T-helper 1 cell (primary cell): ENCODE data around the gene RLBP1.
"Not testable (repeated sequence)": the region's sequence is repeated elsewhere in the genome, so short reads cannot be mapped to it uniquely, and the experiment has no call there.

ENCODE experiments used
- DNase-seq, 5 donors: peaks; one replicate each; pipeline ENCODE4 v3.0.0-alpha.2; 2012 to 2020
- total RNA-seq, 4 donors: gene quantifications; one replicate each; lab custom pipeline; 2026; lab: John Stamatoyannopoulos, UW

RLBP1 gene
- total RNA-seq = 0 to 0.15 (median 0) reads per million in 4 donors

DNA sequence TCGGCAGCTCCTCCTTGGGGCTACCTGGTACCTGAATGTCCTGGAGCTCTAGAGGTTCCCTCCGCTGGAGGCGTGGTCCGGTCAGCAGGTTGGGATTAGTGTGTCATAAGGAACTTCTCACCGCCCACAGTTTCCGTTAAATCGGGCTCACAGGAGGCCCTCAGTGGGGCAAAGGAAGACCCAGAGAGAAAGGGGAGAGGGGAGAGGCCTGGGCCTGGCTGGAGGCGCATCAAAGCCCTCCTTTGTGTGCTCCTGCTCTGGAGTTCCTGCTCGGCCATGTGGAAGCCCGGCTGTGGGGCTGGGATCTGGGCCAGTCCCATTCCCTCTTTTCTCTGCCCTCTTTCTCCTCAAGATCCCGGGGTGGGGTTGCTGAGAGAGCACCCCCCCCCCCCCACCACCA, at the start of gene RLBP1:
Gene RLBP1, minus strand, starts transcription at position 37 of the 400 bp plus-strand sequence. CDS start 2,604 bp downstream, outside the sequence.
- no peak for DNase-seq

- not testable (repeated sequence) for DNase-seq
Observed at GRCh38 chr15:89250142-89250541, 28.8 kb upstream of the RLBP1 start.

DNA sequence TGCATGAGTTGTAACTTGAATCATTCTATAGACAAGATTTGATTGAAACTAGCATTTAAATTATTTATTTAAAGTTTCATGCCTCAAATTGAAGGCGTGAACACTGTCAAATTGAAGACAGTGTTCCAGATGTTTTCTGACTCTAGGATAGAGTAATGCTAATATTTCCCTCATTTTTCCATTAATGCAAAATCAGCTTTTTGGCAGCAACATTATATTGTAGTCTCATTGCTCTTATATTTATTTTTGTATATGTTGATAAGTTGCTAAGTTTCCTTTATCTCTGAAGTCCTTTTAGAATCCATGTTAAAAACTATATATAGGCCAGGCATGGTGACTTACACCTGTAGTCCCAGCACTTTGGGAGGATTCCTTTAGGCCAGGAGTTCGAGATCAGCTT, 27.2 kb upstream of the RLBP1 start:
- DNase-seq = no peak

- no peak for DNase-seq
Observed at GRCh38 chr15:89247446-89247845, 26.1 kb upstream of the RLBP1 start.

GRCh38 chr15:89244574-89244903, 23.2 kb upstream of the RLBP1 start:
- no peak for DNase-seq

- peak; percentile 87 to 95 (median 92) for DNase-seq
Observed at GRCh38 chr15:89243691-89244573, 22.6 kb upstream of the RLBP1 start, which contains the start of gene FANCI. FANCI (plus strand) TSS chr15:89243979; CDS start chr15:89247648, 3,669 bp downstream.

DNA sequence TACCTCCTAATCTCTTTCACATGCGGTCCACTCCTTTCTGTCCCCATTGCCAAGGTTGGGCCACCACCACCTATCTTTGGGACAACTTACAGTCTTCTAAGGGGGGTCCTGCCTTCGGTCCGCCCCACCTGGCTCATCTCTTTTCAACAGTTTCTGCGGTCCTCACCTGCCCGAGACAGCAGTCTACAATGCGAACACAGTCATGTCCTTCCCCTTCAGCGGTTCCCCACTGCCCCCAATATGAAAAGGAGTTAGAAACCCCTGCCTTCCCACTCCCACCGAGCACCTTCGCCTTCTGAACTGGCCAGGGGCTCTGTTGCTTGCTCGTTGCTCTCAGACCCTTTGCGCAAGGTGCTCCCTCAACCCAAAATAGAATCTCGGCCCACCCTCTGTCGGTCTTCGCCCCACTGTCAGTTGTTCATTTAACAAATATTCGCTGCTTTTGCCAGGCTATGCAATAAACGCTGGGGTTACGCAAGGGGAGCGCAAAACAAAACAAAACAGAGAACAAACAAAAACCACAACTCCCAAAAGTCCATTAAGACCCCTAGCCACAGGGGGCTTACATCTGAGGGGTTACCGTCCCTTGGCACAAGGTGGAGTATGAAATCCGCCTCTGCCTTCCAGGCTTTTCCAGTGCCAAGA, 21.8 kb upstream of the RLBP1 start:
- DNase-seq = no peak

GRCh38 chr15:89239883-89240810, 18.8 kb upstream of the RLBP1 start:
- DNase-seq = not testable (repeated sequence)

- no peak for DNase-seq
Observed at GRCh38 chr15:89231832-89232231, 10.5 kb upstream of the RLBP1 start.

GRCh38 chr15:89230277-89230676, 8.9 kb upstream of the RLBP1 start:
- no peak for DNase-seq

DNA sequence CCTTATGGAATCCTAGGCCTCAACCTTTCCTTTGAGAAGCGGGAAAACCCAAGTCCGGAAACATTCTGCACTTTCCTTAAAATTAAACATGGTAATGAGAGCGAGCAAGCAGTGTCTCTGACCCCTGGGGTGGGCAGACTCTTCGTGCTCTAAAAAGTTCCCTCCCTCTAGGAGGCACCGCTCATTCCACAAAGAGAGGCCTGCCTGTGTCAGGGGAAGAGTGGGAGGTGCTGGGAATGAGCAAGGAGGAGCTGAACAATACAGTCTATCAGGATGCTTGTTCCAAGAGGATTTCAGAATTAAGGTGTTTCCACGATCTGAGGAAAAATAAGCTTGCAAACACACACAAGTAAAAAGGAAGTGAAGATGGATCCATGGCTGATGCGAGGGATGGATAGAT, 6.0 kb upstream of the RLBP1 start:
- no peak for DNase-seq

DNA sequence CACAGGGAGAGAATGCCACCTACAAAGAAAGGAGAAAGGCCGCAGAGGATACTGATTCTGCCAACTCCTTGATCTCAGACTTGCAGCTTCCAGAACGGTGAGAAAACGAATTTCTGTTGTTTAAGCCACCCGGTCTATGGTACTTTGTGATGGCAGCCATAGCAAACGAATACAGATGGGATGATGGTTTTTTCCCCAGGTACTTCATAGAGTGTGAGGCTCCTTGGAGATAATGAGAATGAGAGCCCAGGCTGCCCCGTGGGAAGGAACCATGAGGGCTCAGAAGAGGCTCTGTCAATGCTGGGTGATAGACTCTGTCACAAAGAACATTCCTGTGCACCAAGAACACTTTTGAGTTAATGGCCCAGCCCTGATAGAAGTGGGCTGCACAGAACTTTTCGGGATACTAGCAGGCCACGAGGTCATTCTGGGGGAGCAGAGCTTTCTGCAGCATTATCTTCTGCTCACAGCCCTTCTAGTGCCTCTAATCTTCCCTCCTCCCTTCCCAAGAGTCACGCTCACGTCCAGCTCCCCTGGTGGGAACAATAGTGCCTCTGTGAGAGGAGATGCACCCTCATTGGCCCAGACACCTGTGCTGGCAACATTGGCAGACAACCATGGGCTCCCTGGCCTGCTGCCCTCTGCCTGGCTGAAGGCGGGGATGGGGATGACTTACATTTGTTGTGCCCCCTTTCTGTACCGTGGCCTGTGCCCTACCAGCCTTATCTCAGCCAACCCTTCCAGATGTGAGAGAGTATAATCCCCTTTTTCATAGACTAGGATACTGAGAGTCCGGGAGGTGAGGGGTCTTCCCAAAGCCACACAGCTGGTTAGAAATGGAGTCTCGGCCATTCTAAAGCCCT, 5.2 kb upstream of the RLBP1 start:
- DNase-seq = no peak

GRCh38 chr15:89225588-89225987, 4.2 kb upstream of the RLBP1 start:
- DNase-seq = no peak

GRCh38 chr15:89218531-89218930, 2.8 kb downstream of the RLBP1 start:
- no peak for DNase-seq

GRCh38 chr15:89217686-89218376, 3.5 kb downstream of the RLBP1 start:
- DNase-seq = no peak

GRCh38 chr15:89217031-89217430, 4.3 kb downstream of the RLBP1 start:
- no peak for DNase-seq

- no peak for DNase-seq
Observed at GRCh38 chr15:89215627-89216026, 5.8 kb downstream of the RLBP1 start.

DNA sequence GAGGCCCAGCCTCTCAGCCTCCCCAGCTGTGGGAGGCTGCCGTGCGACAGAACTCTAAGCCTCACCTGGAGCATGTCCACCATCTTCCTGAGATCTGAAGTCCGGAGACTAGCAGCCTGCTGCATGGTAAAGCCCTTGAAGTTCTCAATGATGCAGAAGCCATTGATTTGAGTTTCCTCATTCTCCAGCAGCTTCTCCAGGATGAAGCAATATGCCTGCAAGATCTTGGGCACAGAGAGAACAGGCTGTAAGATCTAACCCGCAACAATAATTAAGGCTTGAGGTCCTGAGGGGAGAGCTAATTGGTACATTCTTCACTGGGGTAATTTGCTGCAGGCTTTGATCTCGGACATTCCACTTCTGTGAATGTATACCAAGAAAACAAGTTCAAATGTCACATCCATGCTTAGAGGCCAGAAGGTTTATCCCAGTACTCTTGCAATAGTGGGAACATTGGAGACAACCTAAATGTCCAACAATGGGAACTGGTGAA, 9.7 kb downstream of the RLBP1 start:
- no peak for DNase-seq

DNA sequence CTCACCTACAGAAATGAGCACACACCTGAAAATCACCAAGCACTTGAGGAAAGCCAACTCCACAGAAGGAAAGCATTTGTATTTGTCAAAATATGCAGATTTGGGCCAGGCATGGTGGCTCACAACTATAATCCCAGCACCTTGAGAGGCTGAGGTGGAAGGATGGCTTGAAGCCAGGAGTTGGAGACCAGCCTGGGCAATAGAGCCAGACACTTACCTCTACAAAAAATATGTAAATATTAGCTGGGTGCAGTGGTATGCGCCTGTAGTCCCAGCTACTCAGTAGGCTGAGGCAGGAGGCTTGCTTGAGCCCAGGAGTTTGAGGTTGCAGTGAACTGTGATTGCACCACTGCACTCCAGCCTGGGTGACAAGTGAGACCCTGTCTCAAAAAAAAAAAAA, 12.3 kb downstream of the RLBP1 start:
- no peak for DNase-seq

GRCh38 chr15:89208256-89208655, 13.1 kb downstream of the RLBP1 start:
- no peak for DNase-seq

- peak; percentile 45 to 63 (median 55) for DNase-seq
Observed at GRCh38 chr15:89206908-89207331, 14.5 kb downstream of the RLBP1 start.
